SW 1271 (cell line): ENCODE measurements around the gene MAPK12.

ENCODE experiments used
- DNase-seq, 2 experiments: peaks; one replicate each; lab custom pipeline; 2025; lab: John Stamatoyannopoulos, UW

MAPK12 gene

GRCh38 chr22:50299785-50300619 lies 38.5 kb upstream of the MAPK12 start:
- DNase-seq: no peak

GRCh38 chr22:50298937-50299784 lies 37.7 kb upstream of the MAPK12 start:
- DNase-seq: no peak

- DNase-seq: no peak
These were observed 36.8 kb upstream of the MAPK12 start for GRCh38 chr22:50298266-50298637.

- no peak for DNase-seq
These were observed 36.2 kb upstream of the MAPK12 start for GRCh38 chr22:50297510-50298265.

GRCh38 chr22:50296658-50297490 lies 35.4 kb upstream of the MAPK12 start:
- no peak for DNase-seq

GRCh38 chr22:50294319-50294656 lies 32.8 kb upstream of the MAPK12 start:
- DNase-seq: no peak

GRCh38 chr22:50293441-50294318 lies 32.2 kb upstream of the MAPK12 start:
- DNase-seq: no peak

GRCh38 chr22:50292643-50293440 lies 31.4 kb upstream of the MAPK12 start:
- DNase-seq: no peak

- no peak for DNase-seq
These were observed 28.6 kb upstream of the MAPK12 start for GRCh38 chr22:50289942-50290630.

- no peak for DNase-seq
These were observed 27.9 kb upstream of the MAPK12 start for GRCh38 chr22:50289151-50289941.

- no peak for DNase-seq
These were observed 26.2 kb upstream of the MAPK12 start for GRCh38 chr22:50287731-50288130.

- no peak for DNase-seq
These were observed 25.3 kb upstream of the MAPK12 start for GRCh38 chr22:50286701-50287318.

- DNase-seq: no peak
These were observed 24.8 kb upstream of the MAPK12 start for GRCh38 chr22:50286275-50286674.

GRCh38 chr22:50285568-50286229 lies 24.2 kb upstream of the MAPK12 start:
- DNase-seq: no peak

GRCh38 chr22:50284479-50284878 lies 23.0 kb upstream of the MAPK12 start:
- DNase-seq: no peak

GRCh38 chr22:50283821-50284220 lies 22.3 kb upstream of the MAPK12 start:
- DNase-seq: no peak
